OCI-LY3 (cell line): Measurements from ENCODE around the gene ETV1.

Experiments used
- H2AFZ ChIP-seq: fragments of 200-600, 300-600 bp; shearing (Covaris generic); 2 replicates; pipeline ENCODE4 v1.6.0; 2014; ENCODE audit warnings: antibody characterized with exemption, low read depth, low read length
- H3K27ac ChIP-seq: fragments of 200-600, 300-600 bp; sonication (generic); 2 replicates; pipeline ENCODE4 v1.5.1; 2014; ENCODE audit warnings: mild to moderate bottlenecking, low read length, moderate library complexity, mixed read lengths
- H3K27me3 ChIP-seq: fragments of 200-600, 300-600 bp; sonication (generic); 2 replicates; pipeline ENCODE4 v1.6.1; 2014; ENCODE audit warnings: low read depth, low read length, mixed read lengths
- H3K36me3 ChIP-seq: fragments of 200-600, 300-600 bp; sonication (generic); replicated peaks from 2 replicates; pipeline ENCODE3; 2014; ENCODE audit warnings: low read depth, low read length, mixed read lengths
- H3K4me1 ChIP-seq: fragments of 300-600, 200-600 bp; sonication (generic); 2 replicates; pipeline ENCODE4 v1.6.1; 2014; ENCODE audit warnings: low read length, mixed read lengths
- H3K4me2 ChIP-seq: fragments of 200-600, 300-600 bp; sonication (generic); 2 replicates; pipeline ENCODE4 v1.6.1; 2014; ENCODE audit warnings: low read length, mixed read lengths
- H3K4me3 ChIP-seq: fragments of 300-600, 200-600 bp; sonication (generic); 2 replicates; pipeline ENCODE4 v1.5.1; 2014; ENCODE audit warnings: antibody characterized with exemption, mild to moderate bottlenecking, low read length, moderate library complexity
- H3K79me2 ChIP-seq: fragments of 300-600, 200-600 bp; shearing (Covaris generic); 2 replicates; pipeline ENCODE4 v1.6.1; 2014; ENCODE audit warnings: mild to moderate bottlenecking, low read length, mixed read lengths
- H3K9ac ChIP-seq: fragments of 300-600, 200-600 bp; shearing (Covaris generic); 2 replicates; pipeline ENCODE4 v1.6.0; 2014; ENCODE audit warnings: mild to moderate bottlenecking, low read length, moderate library complexity
- H3K9me3 ChIP-seq: fragments of 200-600, 300-600 bp; shearing (Covaris generic); 2 replicates; pipeline ENCODE4 v1.6.1; 2014; ENCODE audit warnings: low read length, mixed read lengths; ENCODE audit not compliant: insufficient read depth
- H4K20me1 ChIP-seq: fragments of 200-600, 300-600 bp; sonication (generic); 2 replicates; pipeline ENCODE4 v1.6.1; 2016; ENCODE audit warnings: low read length, mixed read lengths; ENCODE audit not compliant: insufficient read depth
- EZH2phosphoT487 ChIP-seq: fragments of 200-600 bp; shearing (Covaris generic); IDR thresholded peaks from 2 replicates; pipeline ENCODE4 v1.6.1; 2018; ENCODE audit warnings: antibody characterized with exemption, mixed run types, low read depth
- TF ChIP-seq, protein P1 (sequence below): fragments of 200-600, 300-600 bp; sonication (generic); IDR thresholded peaks from 2 replicates; pipeline ENCODE4 v1.5.1; 2014; ENCODE audit warnings: antibody characterized with exemption, low read length, low read depth

The ETV1 gene

DNA sequence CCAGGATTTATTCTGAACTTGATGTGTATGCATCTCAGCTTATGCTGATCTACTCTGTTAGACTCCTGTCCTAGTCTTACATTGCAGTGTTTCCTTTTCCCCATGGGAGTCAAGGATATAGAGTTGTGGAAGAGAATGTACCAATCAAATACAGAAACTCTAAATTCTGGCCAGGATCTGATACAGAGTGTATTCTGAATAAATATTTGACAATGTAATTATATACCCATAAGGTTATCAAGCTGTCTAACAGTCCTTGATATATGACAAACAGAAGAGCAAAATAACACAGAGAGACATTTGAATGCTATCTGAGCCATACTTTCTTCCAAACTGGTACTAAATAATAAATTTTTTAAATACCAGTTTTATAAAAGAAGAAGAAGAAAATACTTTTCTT, 116.8 kb downstream of the ETV1 start:
- Histone ChIP-seq H3K27ac (no peak overlapping the region), H3K9ac (no peak overlapping the region), H3K4me3 (no peak overlapping the region), H3K27me3 (no peaks in the 10 kb centered on the region), H3K79me2 (no peaks in the 10 kb centered on the region), H2AFZ (no peak overlapping the region), H3K36me3 (no peaks in the 10 kb centered on the region), H3K4me2 (no peak overlapping the region), H3K9me3 (no peaks in the 10 kb centered on the region), H3K4me1 (no peaks in the 10 kb centered on the region), H4K20me1 (no peaks in the 10 kb centered on the region)
- TF ChIP-seq EZH2phosphoT487, result no peak
- TF ChIP-seq, protein P1, sequence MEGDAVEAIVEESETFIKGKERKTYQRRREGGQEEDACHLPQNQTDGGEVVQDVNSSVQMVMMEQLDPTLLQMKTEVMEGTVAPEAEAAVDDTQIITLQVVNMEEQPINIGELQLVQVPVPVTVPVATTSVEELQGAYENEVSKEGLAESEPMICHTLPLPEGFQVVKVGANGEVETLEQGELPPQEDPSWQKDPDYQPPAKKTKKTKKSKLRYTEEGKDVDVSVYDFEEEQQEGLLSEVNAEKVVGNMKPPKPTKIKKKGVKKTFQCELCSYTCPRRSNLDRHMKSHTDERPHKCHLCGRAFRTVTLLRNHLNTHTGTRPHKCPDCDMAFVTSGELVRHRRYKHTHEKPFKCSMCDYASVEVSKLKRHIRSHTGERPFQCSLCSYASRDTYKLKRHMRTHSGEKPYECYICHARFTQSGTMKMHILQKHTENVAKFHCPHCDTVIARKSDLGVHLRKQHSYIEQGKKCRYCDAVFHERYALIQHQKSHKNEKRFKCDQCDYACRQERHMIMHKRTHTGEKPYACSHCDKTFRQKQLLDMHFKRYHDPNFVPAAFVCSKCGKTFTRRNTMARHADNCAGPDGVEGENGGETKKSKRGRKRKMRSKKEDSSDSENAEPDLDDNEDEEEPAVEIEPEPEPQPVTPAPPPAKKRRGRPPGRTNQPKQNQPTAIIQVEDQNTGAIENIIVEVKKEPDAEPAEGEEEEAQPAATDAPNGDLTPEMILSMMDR, result no peak

DNA sequence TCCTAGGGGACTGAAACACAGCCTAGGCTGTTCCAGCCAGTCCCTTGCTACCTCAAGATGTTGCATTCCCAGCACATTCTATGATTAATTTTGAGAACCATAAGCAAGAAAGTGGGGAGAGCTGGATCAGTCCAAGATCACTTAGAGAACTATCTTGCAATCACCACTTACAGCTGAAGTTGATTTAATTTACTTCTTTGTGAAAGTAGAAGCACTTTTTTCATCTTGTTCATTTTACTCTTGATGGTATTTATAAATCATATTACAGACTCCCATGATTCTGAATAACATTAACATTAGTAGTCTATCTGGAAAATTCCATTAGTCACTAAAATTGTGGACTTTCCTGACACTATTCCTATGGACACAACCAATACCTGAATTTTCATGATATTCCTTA, 118.5 kb downstream of the ETV1 start:
- no peak overlapping the region for H3K9ac ChIP-seq

DNA sequence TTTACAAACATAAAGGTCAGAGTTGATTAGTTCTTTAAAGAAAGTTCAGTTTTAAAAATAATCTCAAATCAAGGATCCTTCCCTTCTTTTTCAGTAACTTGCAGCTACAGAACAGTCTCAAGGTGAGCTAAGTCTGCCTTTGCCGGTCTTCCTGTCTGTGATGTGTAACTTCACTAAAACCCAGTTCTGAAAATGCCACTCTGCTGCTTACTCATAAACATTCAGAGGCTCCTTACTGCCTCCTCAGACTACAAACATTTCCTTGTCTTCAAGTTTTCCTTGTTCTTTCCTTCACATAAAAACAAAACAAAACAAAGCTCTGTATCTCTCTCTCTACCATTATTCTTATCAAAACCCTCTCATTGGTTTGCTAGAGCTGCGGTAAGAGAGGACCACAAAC, 128.7 kb downstream of the ETV1 start:
- Histone ChIP-seq H4K20me1 (no peaks in the 10 kb centered on the region), H3K27me3 (no peaks in the 10 kb centered on the region), H3K79me2 (no peaks in the 10 kb centered on the region), H3K36me3 (no peaks in the 10 kb centered on the region), H3K9me3 (no peaks in the 10 kb centered on the region), H2AFZ (no peak overlapping the region), H3K9ac (no peak overlapping the region), H3K4me1 (no peaks in the 10 kb centered on the region), H3K4me3 (no peak overlapping the region), H3K27ac (no peak overlapping the region), H3K4me2 (no peak overlapping the region)
- TF ChIP-seq, protein P1, result no peak
- no peak for TF ChIP-seq EZH2phosphoT487

More for the DNA sequence above, 118.5 kb downstream of the ETV1 start:
- Histone ChIP-seq H3K79me2 (no peaks in the 10 kb centered on the region), H3K4me1 (no peaks in the 10 kb centered on the region), H4K20me1 (no peaks in the 10 kb centered on the region), H3K27me3 (no peaks in the 10 kb centered on the region), H3K9me3 (no peaks in the 10 kb centered on the region), H3K4me3 (no peak overlapping the region), H3K27ac (no peak overlapping the region), H3K36me3 (no peaks in the 10 kb centered on the region), H3K4me2 (no peak overlapping the region), H2AFZ (no peak overlapping the region)
- TF ChIP-seq EZH2phosphoT487, result no peak
- TF ChIP-seq, protein P1, result no peak

DNA sequence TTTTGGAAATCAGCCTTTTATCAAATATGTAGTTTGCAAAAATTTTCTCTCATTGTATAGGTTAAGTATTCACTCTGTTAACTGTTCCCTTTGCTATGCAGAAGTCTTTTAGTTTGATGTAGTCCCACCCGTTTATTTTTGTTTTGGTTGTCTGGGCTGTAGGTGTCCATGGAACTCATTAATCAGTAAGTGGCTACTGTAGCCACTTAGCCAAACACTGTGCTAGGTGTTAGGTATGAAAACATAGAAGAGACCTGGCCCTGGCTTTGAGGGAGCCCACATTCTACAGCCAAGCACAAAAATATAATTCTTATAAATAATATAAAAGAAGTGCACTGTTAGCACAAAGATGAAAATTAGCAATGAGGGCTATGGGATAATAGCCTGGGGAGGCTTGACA, 133.5 kb downstream of the ETV1 start:
- H3K27me3 ChIP-seq, result no peaks in the 10 kb centered on the region
- H3K79me2 ChIP-seq, result no peaks in the 10 kb centered on the region
- no peaks in the 10 kb centered on the region for H3K36me3 ChIP-seq
- H3K4me1 ChIP-seq, result no peaks in the 10 kb centered on the region
- H3K4me3 ChIP-seq, result no peak overlapping the region
- H3K9me3 ChIP-seq, result no peaks in the 10 kb centered on the region
- no peak overlapping the region for H3K9ac ChIP-seq
- H2AFZ ChIP-seq, result no peak overlapping the region
- TF ChIP-seq, protein P1, result no peak
- TF ChIP-seq EZH2phosphoT487, result no peak
- no peaks in the 10 kb centered on the region for H4K20me1 ChIP-seq
- H3K4me2 ChIP-seq, result no peak overlapping the region
- no peak overlapping the region for H3K27ac ChIP-seq
